ENCODE measurements around the gene CEP135. TPM values are rescaled to one million over a fixed set of nuclear protein-coding genes. Genes with fewer than 3 reads are reported as not detected.

Gene CEP135
- total and polyA plus RNA-seq, 2 donors: 3.3 to 21.2 TPM

DNA sequence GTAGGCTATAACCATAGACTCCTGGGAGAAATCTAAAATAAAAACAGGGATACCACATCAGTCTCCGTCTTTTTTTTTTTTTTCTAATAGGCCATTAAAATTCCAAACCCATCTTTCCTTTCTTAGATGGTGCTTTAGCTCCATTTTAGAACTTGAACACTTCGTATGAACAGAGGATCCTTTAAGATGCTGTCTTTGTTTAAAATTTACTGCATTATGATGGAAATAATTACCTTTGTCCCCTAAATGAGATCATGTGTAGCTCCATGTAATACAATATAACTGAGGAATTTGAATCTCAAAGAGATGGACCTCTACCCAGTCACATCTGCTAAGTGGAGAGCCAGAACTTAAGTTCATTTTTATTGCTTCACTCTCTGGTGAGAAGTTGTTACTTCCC lies 47.9 kb downstream of the CEP135 start:
- Histone ChIP-seq H3K4me1 (ENCODE audit: insufficient read depth) (no peaks in the 10 kb centered on the region), H3K4me3 (ENCODE audit: low read depth, low read length) (no peak overlapping the region), H3K36me3 (ENCODE audit: insufficient read depth) (peaks cover 5% of the 10 kb centered on the region), H3K27ac (ENCODE audit: low read depth) (no peak overlapping the region)
- WGBS: 88% methylated on average over 2 of the region's 2 CpGs
- DNase-seq (ENCODE audit: extremely low spot score): no peak

DNA sequence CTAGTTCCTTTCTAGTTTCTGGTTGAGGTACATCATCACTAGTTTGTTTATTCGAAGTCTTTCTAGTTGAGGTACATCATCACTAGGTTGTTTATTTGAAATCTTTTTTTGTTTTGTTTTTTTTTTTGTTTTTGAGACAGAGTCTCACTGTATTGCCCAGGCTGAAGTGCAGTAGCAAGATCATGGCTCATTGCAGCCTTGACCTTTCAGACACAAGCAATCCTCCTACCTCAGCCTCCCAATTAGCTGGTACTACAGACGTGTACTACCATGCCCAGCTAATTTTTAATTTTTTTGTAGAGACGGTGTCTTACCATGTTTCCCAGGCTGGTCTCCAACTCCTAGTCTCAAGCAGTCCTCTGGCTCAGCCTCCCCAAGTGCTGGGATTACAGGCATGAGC lies 54.9 kb downstream of the CEP135 start:
- no peak for DNase-seq (ENCODE audit: extremely low spot score)
- WGBS: 90% methylated on average over 3 of the region's 3 CpGs
- Histone ChIP-seq H3K36me3 (ENCODE audit: insufficient read depth) (peaks cover 5% of the 10 kb centered on the region), H3K4me1 (ENCODE audit: insufficient read depth) (no peaks in the 10 kb centered on the region), H3K4me3 (ENCODE audit: low read depth, low read length) (no peak overlapping the region), H3K27ac (ENCODE audit: low read depth) (no peak overlapping the region)

GRCh38 chr4:56004235-56004634 lies 55.5 kb downstream of the CEP135 start:
- 83% methylated on average over 2 of the region's 2 CpGs for WGBS
- H3K4me1 ChIP-seq (ENCODE audit: insufficient read depth): no peaks in the 10 kb centered on the region
- H3K4me3 ChIP-seq (ENCODE audit: low read depth, low read length): no peak overlapping the region
- H3K27ac ChIP-seq (ENCODE audit: low read depth): no peak overlapping the region
- no peak for DNase-seq (ENCODE audit: extremely low spot score)
- peaks cover 5% of the 10 kb centered on the region for H3K36me3 ChIP-seq (ENCODE audit: insufficient read depth)

- Histone ChIP-seq H3K36me3 (ENCODE audit: insufficient read depth) (peaks cover 5% of the 10 kb centered on the region), H3K27ac (ENCODE audit: low read depth) (no peak overlapping the region), H3K4me3 (ENCODE audit: low read depth, low read length) (no peak overlapping the region), H3K4me1 (ENCODE audit: insufficient read depth) (no peaks in the 10 kb centered on the region)
- DNase-seq (ENCODE audit: extremely low spot score): no peak
These were observed 58.4 kb downstream of the CEP135 start for GRCh38 chr4:56007154-56007553.

GRCh38 chr4:56008206-56008605 lies 59.5 kb downstream of the CEP135 start:
- H3K4me1 ChIP-seq (ENCODE audit: insufficient read depth): no peaks in the 10 kb centered on the region
- H3K27ac ChIP-seq (ENCODE audit: low read depth): no peak overlapping the region
- H3K36me3 ChIP-seq (ENCODE audit: insufficient read depth): peaks cover 5% of the 10 kb centered on the region
- no peak for DNase-seq (ENCODE audit: extremely low spot score)
- H3K4me3 ChIP-seq (ENCODE audit: low read depth, low read length): no peak overlapping the region

- no peaks in the 10 kb centered on the region for H3K4me1 ChIP-seq (ENCODE audit: insufficient read depth)
- H3K4me3 ChIP-seq (ENCODE audit: low read depth, low read length): no peak overlapping the region
- no peaks in the 10 kb centered on the region for H3K36me3 ChIP-seq (ENCODE audit: insufficient read depth)
- no peak for DNase-seq (ENCODE audit: extremely low spot score)
- H3K27ac ChIP-seq (ENCODE audit: low read depth): no peak overlapping the region
These were observed 77.9 kb downstream of the CEP135 start for GRCh38 chr4:56026596-56026995.

- Histone ChIP-seq H3K4me1 (ENCODE audit: insufficient read depth) (no peaks in the 10 kb centered on the region), H3K36me3 (ENCODE audit: insufficient read depth) (no peaks in the 10 kb centered on the region), H3K4me3 (ENCODE audit: low read depth, low read length) (no peak overlapping the region), H3K27ac (ENCODE audit: low read depth) (no peak overlapping the region)
- no peak for DNase-seq (ENCODE audit: extremely low spot score)
- 97% methylated on average over 3 of the region's 3 CpGs for whole genome bisulfite sequencing
These were observed 79.4 kb downstream of the CEP135 start for GRCh38 chr4:56028165-56028564.

- no peaks in the 10 kb centered on the region for H3K4me1 ChIP-seq (ENCODE audit: insufficient read depth)
- DNase-seq (ENCODE audit: extremely low spot score): no peak
- 77% methylated on average over 8 of the region's 8 CpGs for WGBS
- H3K36me3 ChIP-seq (ENCODE audit: insufficient read depth): no peaks in the 10 kb centered on the region
- H3K4me3 ChIP-seq (ENCODE audit: low read depth, low read length): no peak overlapping the region
- H3K27ac ChIP-seq (ENCODE audit: low read depth): no peak overlapping the region
These were observed 89.9 kb downstream of the CEP135 start for GRCh38 chr4:56038487-56039162.

DNA sequence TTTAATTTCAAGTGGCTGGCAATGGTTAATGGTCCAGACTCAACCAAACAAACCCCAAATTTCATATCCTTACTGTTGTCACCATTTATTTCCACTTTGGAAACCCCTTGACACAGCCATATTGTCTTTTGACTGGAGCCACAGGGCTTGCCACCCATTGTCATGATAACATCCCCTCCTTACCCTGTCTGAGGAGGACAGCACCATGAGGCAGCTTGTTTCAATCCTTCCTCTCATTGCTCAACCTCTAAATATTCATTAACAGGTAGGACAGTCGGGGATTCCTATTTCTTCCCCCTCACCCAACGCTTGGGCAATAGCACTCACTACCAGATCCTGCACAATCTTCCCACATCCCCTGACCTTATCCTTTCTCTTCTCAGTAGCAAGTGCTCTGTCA lies 92.1 kb downstream of the CEP135 start:
- Histone ChIP-seq H3K4me1 (ENCODE audit: insufficient read depth) (no peaks in the 10 kb centered on the region), H3K4me3 (ENCODE audit: low read depth, low read length) (no peak overlapping the region), H3K27ac (ENCODE audit: low read depth) (no peak overlapping the region), H3K36me3 (ENCODE audit: insufficient read depth) (no peaks in the 10 kb centered on the region)
- no peak for DNase-seq (ENCODE audit: extremely low spot score)
- 59% methylated on average over 2 of the region's 2 CpGs for WGBS

GRCh38 chr4:56042225-56042624 lies 93.5 kb downstream of the CEP135 start:
- Histone ChIP-seq H3K36me3 (ENCODE audit: insufficient read depth) (no peaks in the 10 kb centered on the region), H3K4me1 (ENCODE audit: insufficient read depth) (no peaks in the 10 kb centered on the region), H3K27ac (ENCODE audit: low read depth) (no peak overlapping the region), H3K4me3 (ENCODE audit: low read depth, low read length) (no peak overlapping the region)
- no peak for DNase-seq (ENCODE audit: extremely low spot score)
- WGBS: 85% methylated on average over 1 of the region's 1 CpG

DNA sequence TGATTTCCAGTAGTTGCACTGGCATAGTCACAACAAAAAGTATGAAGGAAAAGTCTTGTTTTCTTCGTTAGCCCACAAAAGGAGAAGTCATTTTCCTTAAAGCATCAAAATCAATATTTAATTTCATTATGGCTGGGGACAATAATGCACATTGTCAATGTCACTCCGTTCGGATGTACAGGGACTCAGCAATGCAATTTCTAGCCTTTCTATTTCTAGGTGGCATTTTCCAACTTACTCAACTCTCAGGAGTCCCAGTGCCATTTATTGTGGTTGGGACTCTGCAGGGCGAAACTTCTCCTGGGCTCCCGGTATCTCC lies 99.6 kb downstream of the CEP135 start:
- H3K4me3 ChIP-seq (ENCODE audit: low read depth, low read length): no peak overlapping the region
- DNase-seq (ENCODE audit: extremely low spot score): no peak
- H3K4me1 ChIP-seq (ENCODE audit: insufficient read depth): peaks cover 1% of the 10 kb centered on the region
- H3K27ac ChIP-seq (ENCODE audit: low read depth): no peak overlapping the region
- 16% methylated on average over 5 of the region's 5 CpGs for WGBS
- H3K36me3 ChIP-seq (ENCODE audit: insufficient read depth): no peaks in the 10 kb centered on the region

GRCh38 chr4:56048702-56049431 lies 100.1 kb downstream of the CEP135 start:
- under 1% methylated on average over 81 of the region's 81 CpGs for WGBS
- H3K4me3 ChIP-seq (ENCODE audit: low read depth, low read length): peak overlapping the region; percentile 71
- H3K36me3 ChIP-seq (ENCODE audit: insufficient read depth): no peaks in the 10 kb centered on the region
- DNase-seq (ENCODE audit: extremely low spot score): no peak
- H3K4me1 ChIP-seq (ENCODE audit: insufficient read depth): peaks cover 1% of the 10 kb centered on the region
- no peak overlapping the region for H3K27ac ChIP-seq (ENCODE audit: low read depth)

DNA sequence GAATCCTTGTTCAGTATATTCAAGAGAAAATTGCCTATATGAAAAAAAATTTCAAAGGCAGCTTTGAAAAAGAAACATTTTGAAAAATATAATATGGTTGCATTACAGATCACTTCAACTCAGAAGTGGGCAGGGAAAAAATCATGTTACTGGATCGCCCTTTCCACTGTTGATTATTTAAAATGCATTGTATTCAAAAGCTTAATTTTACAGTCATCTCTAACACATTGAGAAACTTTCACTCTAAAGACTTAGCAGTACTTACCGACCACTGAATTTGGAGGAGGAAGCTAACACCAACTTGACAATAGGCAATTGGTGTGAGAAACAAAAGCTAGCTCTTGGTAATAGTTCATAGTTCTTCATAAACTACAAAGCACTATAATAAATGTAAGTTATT lies 101.9 kb downstream of the CEP135 start:
- 69% methylated on average over 2 of the region's 2 CpGs for WGBS
- peaks cover 1% of the 10 kb centered on the region for H3K4me1 ChIP-seq (ENCODE audit: insufficient read depth)
- H3K27ac ChIP-seq (ENCODE audit: low read depth): no peak overlapping the region
- no peaks in the 10 kb centered on the region for H3K36me3 ChIP-seq (ENCODE audit: insufficient read depth)
- no peak overlapping the region for H3K4me3 ChIP-seq (ENCODE audit: low read depth, low read length)
- no peak for DNase-seq (ENCODE audit: extremely low spot score)

GRCh38 chr4:56051029-56051709 lies 102.4 kb downstream of the CEP135 start:
- 83% methylated on average over 7 of the region's 7 CpGs for WGBS
- no peak for DNase-seq (ENCODE audit: extremely low spot score)
- H3K36me3 ChIP-seq (ENCODE audit: insufficient read depth): no peaks in the 10 kb centered on the region
- H3K4me1 ChIP-seq (ENCODE audit: insufficient read depth): peaks cover 1% of the 10 kb centered on the region
- no peak overlapping the region for H3K27ac ChIP-seq (ENCODE audit: low read depth)
- H3K4me3 ChIP-seq (ENCODE audit: low read depth, low read length): no peak overlapping the region

Measured in urinary bladder (tissue), 4 donors.